GM19328 (cell line): ENCODE measurements around the gene HS3ST2.
"Not testable (repeated sequence)": the region's sequence is repeated elsewhere in the genome, so short reads cannot be mapped to it uniquely, and the experiment has no call there.

ENCODE experiments used
- ATAC-seq: cut with Tn5 transposase; IDR thresholded peaks from one replicate; pipeline ENCODE4 v1.9.1; 2021; ENCODE audit warnings: mild to moderate bottlenecking, moderate library complexity; ENCODE audit not compliant: unreplicated experiment

Gene HS3ST2

GRCh38 chr16:22874394-22874793 is 60.4 kb downstream of the HS3ST2 start:
- no peak for ATAC-seq

DNA sequence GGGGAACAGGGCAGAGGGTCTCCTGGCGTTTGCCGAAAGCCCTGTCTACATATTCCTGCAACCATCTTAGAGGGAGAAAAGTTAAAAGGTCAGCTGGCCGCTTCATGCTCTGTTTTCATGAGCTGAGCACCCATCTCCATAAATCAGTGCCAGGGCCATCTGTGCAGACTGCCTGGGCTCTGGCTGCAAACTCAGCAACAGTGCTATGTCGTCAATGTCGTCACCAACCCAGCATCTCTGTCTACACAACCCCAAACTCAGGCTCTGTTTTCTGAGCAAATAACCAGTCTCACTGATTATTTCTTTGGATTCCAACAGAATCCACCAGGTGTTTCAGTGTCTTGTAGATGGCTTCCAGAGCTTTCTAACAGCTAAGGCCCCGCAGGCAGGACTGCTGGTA is 65.0 kb downstream of the HS3ST2 start:
- ATAC-seq, result no peak

- ATAC-seq, result no peak
Observed at GRCh38 chr16:22879466-22879865, 65.5 kb downstream of the HS3ST2 start.

DNA sequence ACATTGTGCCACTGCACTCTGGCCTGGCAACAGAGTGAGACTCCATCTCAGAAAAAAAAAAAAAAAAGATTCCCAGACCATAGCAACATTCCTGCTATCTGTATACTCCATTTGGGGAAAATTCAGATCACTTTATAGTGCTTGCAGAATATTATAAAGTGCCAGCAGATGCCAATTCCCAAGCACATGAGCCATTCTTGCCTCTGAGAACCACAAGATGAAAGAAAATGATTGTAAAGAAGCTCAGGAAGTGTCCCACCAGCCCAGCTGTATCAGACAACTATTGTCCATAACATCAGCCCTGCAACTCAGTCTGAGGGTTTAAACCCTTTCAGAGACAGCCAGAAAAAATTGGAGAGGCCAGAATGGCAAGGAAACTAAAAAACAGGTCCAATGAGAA is 69.0 kb downstream of the HS3ST2 start:
- ATAC-seq, result no peak

DNA sequence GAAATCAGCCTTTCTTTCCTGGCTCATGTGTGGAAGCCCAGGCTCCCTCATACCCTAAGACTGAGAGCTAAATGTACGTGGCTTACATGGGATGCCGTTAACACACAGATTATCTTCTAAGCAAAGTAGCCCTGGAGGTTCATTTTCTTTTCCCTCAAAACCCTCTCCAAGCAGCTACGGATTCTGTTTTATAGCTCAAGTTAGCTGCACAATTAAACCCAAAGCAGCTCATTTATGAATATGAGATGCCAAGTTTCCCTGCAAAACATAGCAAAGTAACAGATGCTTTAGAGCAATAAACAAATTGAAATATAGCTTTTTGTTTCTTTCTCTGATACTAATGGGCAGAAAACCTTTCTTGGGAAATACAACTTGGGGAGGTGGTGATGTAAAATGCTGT is 72.0 kb downstream of the HS3ST2 start:
- no peak for ATAC-seq

- no peak for ATAC-seq
Observed at GRCh38 chr16:22886927-22887326, 73.0 kb downstream of the HS3ST2 start.

- ATAC-seq, result no peak
Observed at GRCh38 chr16:22887445-22887844, 73.5 kb downstream of the HS3ST2 start.

DNA sequence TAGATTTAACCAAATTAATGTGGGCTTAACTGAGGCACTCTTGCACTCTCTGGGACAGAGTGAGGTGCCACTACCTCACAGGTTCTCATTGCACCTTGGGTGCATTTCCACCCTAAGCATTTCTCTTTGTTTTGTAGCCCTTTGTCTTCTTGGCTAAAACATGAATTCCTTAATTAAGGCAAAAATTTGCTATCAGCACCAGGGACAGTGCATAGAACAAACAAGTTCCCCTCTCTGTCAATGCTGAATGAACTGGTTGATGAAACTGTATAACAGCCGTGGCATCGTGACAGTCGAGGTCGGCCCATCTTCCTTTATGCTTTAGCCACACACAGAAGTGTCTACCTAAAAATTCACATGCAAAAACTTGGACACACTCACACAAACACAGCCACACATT is 74.8 kb downstream of the HS3ST2 start:
- ATAC-seq, result no peak

GRCh38 chr16:22890976-22891375 is 77.0 kb downstream of the HS3ST2 start:
- no peak for ATAC-seq

GRCh38 chr16:22897184-22897583 is 83.2 kb downstream of the HS3ST2 start:
- no peak for ATAC-seq

- ATAC-seq, result no peak
Observed at GRCh38 chr16:22898131-22898530, 84.2 kb downstream of the HS3ST2 start.

DNA sequence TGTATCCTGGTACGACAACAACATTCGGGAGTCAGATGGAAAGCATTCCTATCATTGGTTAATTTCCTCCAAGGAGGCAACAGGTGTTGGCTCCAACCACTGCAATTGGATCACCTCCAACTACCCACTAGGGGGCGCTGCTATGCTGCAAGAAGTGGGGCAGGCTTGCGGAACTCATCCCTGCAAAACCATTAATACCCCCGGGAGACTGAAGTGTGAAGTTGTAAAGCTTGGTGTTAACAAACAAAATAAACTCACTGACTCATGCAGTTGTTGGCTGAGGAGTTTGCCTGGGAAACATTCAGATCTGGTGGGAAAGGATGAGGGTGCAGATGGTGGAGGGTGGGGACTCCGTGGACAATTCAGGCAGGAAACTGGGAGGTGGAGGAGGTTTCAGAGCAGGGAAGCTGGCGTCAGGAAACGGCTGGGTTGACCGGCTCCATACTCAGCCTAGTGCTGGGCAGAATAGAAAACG is 84.9 kb downstream of the HS3ST2 start:
- ATAC-seq, result no peak

DNA sequence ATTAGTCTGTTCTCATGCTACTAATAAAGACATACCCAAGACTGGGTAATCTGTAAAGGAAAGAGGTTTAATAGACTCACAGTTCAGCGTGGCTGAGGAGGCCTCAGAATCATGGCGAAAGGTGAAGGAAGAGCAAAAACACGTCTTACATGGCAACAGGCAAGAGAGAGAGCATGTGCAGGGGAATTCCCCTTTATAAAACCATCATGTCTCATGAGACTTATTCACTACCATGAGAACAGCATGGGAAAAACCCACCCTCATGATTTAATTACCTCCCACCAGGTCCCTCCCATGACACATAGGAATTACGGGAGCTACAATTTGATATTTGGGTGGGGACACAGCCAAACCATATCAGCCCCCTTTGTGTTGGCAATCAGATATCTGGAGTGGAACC is 85.6 kb downstream of the HS3ST2 start:
- not testable (repeated sequence) for ATAC-seq

- no peak for ATAC-seq
Observed at GRCh38 chr16:22900863-22901262, 86.9 kb downstream of the HS3ST2 start.

GRCh38 chr16:22901563-22901962 is 87.6 kb downstream of the HS3ST2 start:
- no peak for ATAC-seq

- no peak for ATAC-seq
Observed at GRCh38 chr16:22903716-22904115, 89.8 kb downstream of the HS3ST2 start.

GRCh38 chr16:22912654-22913053 is 98.7 kb downstream of the HS3ST2 start:
- ATAC-seq, result no peak

- no peak for ATAC-seq
Observed at GRCh38 chr16:22915003-22915402, 101.0 kb downstream of the HS3ST2 start.

GRCh38 chr16:22923491-22923890 is 109.5 kb downstream of the HS3ST2 start:
- ATAC-seq, result no peak

GRCh38 chr16:22924492-22924891 is 110.5 kb downstream of the HS3ST2 start:
- ATAC-seq, result no peak

GRCh38 chr16:22926105-22926751 is 112.3 kb downstream of the HS3ST2 start:
- ATAC-seq, result no peak

- no peak for ATAC-seq
Observed at GRCh38 chr16:22927306-22927705, 113.3 kb downstream of the HS3ST2 start.

- no peak for ATAC-seq
Observed at GRCh38 chr16:22928882-22929435, 115.0 kb downstream of the HS3ST2 start.
